ENCODE data around the gene PPT1. TPM values are rescaled to one million over a fixed set of nuclear protein-coding genes. Genes with fewer than 3 reads are reported as not detected.

Gene PPT1
- total and polyA plus RNA-seq, 2 of the 13 experiments (the other 11 are each of a cell fraction or from before 2014, with no cell fraction given) = 129 TPM

GRCh38 chr1:40096977-40097782 is at the start of gene PPT1 (continued):
- TF ChIP-seq MLXIP (CRISPR knock-in tag; IDR thresholded peaks at IDR 0.05; ENCODE audit: borderline replicate concordance) (peak; percentile 13; the same call in 1 of the 2 replicates), HINFP (CRISPR knock-in tag; IDR thresholded peaks at IDR 0.05; ENCODE audit: low read depth) (0 out of 2 replicates have a peak, but pooled peaks have one; percentile 57), ZBTB46 (CRISPR knock-in tag; IDR thresholded peaks at IDR 0.05; ENCODE audit: borderline replicate concordance) (no peak), ZFP90 (CRISPR knock-in tag; IDR thresholded peaks at IDR 0.05; ENCODE audit: borderline replicate concordance) (peak; percentile 23; the same call in 1 of the 2 replicates), ZNF350 (CRISPR knock-in tag; IDR thresholded peaks at IDR 0.05; ENCODE audit: borderline replicate concordance, low read depth) (peak; percentile 88; the same call in 1 of the 2 replicates), ZC3H4 (CRISPR knock-in tag; IDR thresholded peaks at IDR 0.05; ENCODE audit: borderline replicate concordance) (0 out of 2 replicates have a peak, but pooled peaks have one; percentile 52), SIX4 (CRISPR knock-in tag; IDR thresholded peaks at IDR 0.05) (no peak; the same call in 1 of the 2 replicates), ZNF282 (IDR thresholded peaks at IDR 0.05; ENCODE audit: partially characterized antibody) (no peak), ETV6 (CRISPR knock-in tag; conservative IDR thresholded peaks at IDR 0.05) (peak; percentile 47; the same call in 1 of the 2 replicates), NFYC (CRISPR knock-in tag; IDR thresholded peaks at IDR 0.05) (no peak; the same call in 1 of the 2 replicates), ZNF407 (CRISPR knock-in tag; IDR thresholded peaks at IDR 0.05; ENCODE audit: not compliant biosample characterization) (peak; percentile 91), ZNF556 (CRISPR knock-in tag; IDR thresholded peaks at IDR 0.05; ENCODE audit: borderline replicate concordance) (peak; percentile 22; the same call in 1 of the 2 replicates)
